GM21367 (cell line): ENCODE data around the gene RABAC1.
"Not testable (repeated sequence)": the region's sequence is repeated elsewhere in the genome, so short reads cannot be mapped to it uniquely, and the experiment has no call there.

Experiments used
- ATAC-seq: cut with Tn5 transposase; IDR thresholded peaks from one replicate; pipeline ENCODE4 v1.9.1; 2021; ENCODE audit not compliant: unreplicated experiment

The RABAC1 gene

GRCh38 chr19:41959056-41960053, at the start of gene RABAC1:
RABAC1 (minus strand) TSS chr19:41959321; CDS start chr19:41959292, 29 bp downstream.
- ATAC-seq, result peak; percentile 79

GRCh38 chr19:42006569-42006968, 47.4 kb upstream of the RABAC1 start:
- no peak for ATAC-seq

GRCh38 chr19:42005504-42005903, 46.4 kb upstream of the RABAC1 start:
- no peak for ATAC-seq

- no peak for ATAC-seq
Observed at GRCh38 chr19:42003506-42004294, 44.6 kb upstream of the RABAC1 start.

- no peak for ATAC-seq
Observed at GRCh38 chr19:41999878-42000208, 40.7 kb upstream of the RABAC1 start.

- no peak for ATAC-seq
Observed at GRCh38 chr19:41999071-41999877, 40.2 kb upstream of the RABAC1 start.

- ATAC-seq, result no peak
Observed at GRCh38 chr19:41998246-41999020, 39.3 kb upstream of the RABAC1 start.

GRCh38 chr19:41997851-41998229, 38.7 kb upstream of the RABAC1 start:
- ATAC-seq, result no peak

- no peak for ATAC-seq
Observed at GRCh38 chr19:41997121-41997850, 38.2 kb upstream of the RABAC1 start.

- ATAC-seq, result no peak
Observed at GRCh38 chr19:41995959-41996797, 37.1 kb upstream of the RABAC1 start.

- ATAC-seq, result no peak
Observed at GRCh38 chr19:41994994-41995958, 36.2 kb upstream of the RABAC1 start.

- ATAC-seq, result no peak
Observed at GRCh38 chr19:41994521-41994971, 35.4 kb upstream of the RABAC1 start.

GRCh38 chr19:41993612-41994483, 34.7 kb upstream of the RABAC1 start, which contains the start of gene ATP1A3:
ATP1A3 (minus strand) TSS chr19:41994230; CDS start chr19:41994076, 154 bp downstream.
- no peak for ATAC-seq

GRCh38 chr19:41991925-41992569, 32.9 kb upstream of the RABAC1 start:
- not testable (repeated sequence) for ATAC-seq

- no peak for ATAC-seq
Observed at GRCh38 chr19:41991025-41991424, 31.9 kb upstream of the RABAC1 start.

- ATAC-seq, result no peak
Observed at GRCh38 chr19:41990615-41991014, 31.5 kb upstream of the RABAC1 start.
